HG03354 (cell line): Measurements from ENCODE around the gene RXFP2.

Experiments used
- ATAC-seq: cut with Tn5 transposase; IDR thresholded peaks from one replicate; pipeline ENCODE4 v1.9.1; 2021; ENCODE audit warnings: mild to moderate bottlenecking; ENCODE audit not compliant: unreplicated experiment, poor library complexity, severe bottlenecking

The RXFP2 gene

DNA sequence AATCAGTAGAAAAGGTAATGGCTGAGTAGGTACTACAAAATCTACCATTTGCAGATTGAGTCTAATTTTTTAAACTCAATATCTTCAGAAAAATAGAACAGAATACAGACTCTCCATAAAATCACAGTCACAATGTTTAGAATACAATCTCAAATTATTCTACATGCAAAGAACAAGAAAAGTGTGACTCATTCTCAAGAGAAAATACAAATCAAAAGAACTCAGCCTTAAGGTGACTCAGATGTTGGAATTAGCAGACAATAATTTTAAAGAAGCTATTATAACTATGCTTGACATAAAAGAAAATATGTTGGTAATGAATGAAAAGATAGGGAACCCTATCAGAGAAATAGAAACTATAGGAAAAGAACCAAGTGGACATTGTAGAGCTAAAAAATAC, 78.9 kb downstream of the RXFP2 start:
- ATAC-seq: no peak

DNA sequence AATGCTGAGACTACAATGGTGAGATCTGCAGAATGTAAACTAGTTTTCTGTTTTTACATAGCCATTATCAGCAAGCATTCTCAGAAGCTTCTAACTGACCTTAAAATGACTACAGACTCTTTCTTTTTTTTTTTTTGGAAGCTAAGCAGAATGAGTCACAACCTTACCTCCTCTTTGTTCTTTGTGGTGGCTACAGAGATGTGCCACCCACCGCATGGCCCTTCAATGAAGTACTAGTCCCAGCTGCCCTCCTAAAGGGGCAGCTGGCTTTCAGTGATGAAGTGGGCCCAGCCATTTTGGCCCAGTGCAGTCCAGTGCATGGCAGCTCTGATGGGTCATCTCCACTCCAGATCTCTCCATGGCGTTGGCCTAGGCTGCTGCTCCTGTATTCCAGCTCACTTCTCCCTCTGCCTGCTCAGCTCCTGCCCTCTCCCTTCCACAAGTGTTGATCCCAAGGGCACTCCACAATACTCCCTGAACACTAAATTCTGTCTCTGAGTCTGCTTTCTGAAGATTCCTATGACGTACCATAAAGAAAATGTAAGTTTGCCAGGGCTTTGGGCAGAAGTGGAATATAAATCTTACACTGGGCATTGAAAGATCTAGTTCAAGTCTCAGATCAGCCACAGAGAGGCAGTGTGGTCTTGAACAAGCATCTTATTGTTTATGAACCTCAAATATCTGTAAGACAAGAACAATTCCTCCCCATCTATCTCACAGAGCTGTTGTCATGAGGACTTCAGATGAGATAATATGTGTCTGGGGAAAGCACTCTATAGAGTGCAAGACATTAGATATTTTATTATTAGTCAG, 85.6 kb downstream of the RXFP2 start:
- no peak for ATAC-seq

DNA sequence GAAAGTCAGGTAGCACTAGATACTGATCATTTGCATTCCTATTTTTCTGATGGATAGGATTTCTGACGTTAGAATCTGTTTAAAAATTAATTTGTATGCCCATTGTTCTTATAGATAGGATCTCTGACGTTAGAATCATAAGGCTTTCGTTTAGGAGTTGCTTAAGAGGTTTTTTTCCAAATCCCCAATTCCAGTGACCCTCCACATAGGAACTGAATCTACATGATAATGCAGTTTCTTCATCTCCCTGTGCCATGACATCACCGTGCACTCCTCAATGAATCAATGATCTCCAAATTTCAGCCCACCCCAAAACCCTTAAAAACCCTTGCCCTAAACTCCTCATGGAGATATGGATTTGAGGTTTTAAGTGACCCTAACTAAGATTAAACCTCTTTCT, 87.2 kb downstream of the RXFP2 start:
- ATAC-seq: no peak

DNA sequence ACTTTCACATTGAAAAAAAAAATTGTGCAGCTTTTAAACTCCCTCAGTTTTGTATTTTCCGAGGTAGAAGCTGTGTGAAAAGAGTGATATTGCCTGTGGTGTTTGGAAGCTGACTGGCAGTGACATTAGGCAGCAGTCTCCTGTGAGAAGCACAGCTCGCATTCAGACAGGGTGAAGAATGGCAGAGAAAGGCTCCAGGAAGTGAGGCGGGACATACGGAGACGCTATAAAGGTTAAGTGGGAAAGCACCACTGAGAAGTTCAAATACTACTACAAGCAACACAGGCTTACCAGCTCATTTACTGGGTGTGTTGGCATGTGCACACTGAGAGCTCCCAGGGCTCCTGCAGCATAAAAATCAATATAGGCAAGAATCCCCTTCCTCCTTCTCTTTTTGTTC, 88.4 kb downstream of the RXFP2 start:
- no peak for ATAC-seq

- no peak for ATAC-seq
These were observed 96.6 kb downstream of the RXFP2 start for GRCh38 chr13:31835932-31836331.

DNA sequence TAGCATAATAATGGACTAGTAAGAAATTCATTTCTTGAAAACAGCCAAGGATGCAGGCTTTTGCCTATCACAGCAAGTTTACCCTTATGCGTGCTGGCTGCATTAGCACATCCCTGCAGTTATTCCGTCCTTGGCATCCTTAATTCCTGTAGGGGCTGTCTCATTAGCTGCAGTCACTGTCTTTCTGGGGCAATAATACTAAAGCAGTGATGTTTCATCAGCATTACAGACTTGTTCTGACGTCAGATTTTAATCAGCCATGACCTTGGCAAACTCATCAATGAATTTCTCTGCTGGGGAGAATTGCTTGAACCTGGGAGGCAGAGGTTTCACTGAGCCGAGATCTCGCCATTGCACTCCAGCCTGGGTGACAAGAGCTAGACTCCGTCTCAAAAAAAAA, 103.7 kb downstream of the RXFP2 start:
- no peak for ATAC-seq

- peak; percentile 98 for ATAC-seq
These were observed 107.0 kb downstream of the RXFP2 start for GRCh38 chr13:31846182-31846938.

GRCh38 chr13:31846961-31847752, 107.8 kb downstream of the RXFP2 start:
- ATAC-seq: no peak

- ATAC-seq: no peak
These were observed 109.3 kb downstream of the RXFP2 start for GRCh38 chr13:31848621-31849020.

GRCh38 chr13:31849206-31849605, 109.9 kb downstream of the RXFP2 start:
- ATAC-seq: no peak

GRCh38 chr13:31850041-31850555, 110.8 kb downstream of the RXFP2 start:
- no peak for ATAC-seq

DNA sequence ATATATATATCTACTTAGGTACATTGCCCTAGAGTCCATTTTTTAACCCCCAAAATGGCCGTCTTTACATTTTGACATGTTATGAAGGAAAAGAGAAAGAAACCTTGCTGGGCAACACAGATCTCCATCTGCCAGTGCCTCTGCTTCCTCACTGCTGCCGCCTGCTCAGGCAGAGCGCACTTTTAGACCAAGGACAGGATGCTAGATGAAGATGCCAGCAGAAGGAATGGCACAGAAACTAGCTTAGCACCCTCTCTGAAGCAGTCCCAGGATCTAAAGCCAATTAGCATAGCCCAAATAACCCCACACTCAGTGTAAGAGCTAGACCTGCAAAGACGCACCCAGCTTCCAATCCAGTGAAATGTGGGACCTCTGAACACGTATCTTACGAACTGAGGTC, 111.9 kb downstream of the RXFP2 start:
- ATAC-seq: no peak
